HCT116 (cell line): Measurements from ENCODE around the gene ISCA1. TPM values are rescaled to one million over a fixed set of nuclear protein-coding genes. Genes with fewer than 3 reads are reported as not detected.
A peak's percentile ranks its signal among the peaks of the same experiment; 100 is the strongest.

Experiments used
- ATAC-seq: fragments of 200-7000 bp; cut with Tn5 transposase; 2 replicates; pipeline ENCODE4 v1.9.1; 2020; ENCODE audit warnings: mild to moderate bottlenecking, moderate library complexity
- BruUV-seq: library from RNA; stranded (reverse); fragments of 400-500 nt; replicated peaks from 2 replicates; lab custom pipeline; 2021; lab: Mats Ljungman, UMichigan
- CTCF ChIA-PET: fragments of 300-600 bp; sonication (Branson Sonifier 250); formaldehyde crosslinking; loops from one replicate; lab custom pipeline; 2021; ENCODE audit warnings: antibody characterized with exemption; lab: Charles Lee
- POLR2A ChIA-PET: fragments of 300-600, 350-600 bp; sonication (Branson Sonifier 250); formaldehyde crosslinking; loops from one replicate; lab custom pipeline; 2021; ENCODE audit warnings: antibody characterized with exemption; lab: Charles Lee
- RAD21 ChIA-PET, 2 experiments: fragments of 300-600 bp; sonication (Branson Sonifier 250); formaldehyde crosslinking; loops; one replicate each; lab custom pipeline; 2023; ENCODE audit warnings: low total read pairs in 2 of 2; ENCODE audit not compliant: uncharacterized antibody in 2 of 2, unreplicated experiment in 2 of 2, low non-redundant PET in 1 of 2; lab: Charles Lee
- DNase-seq: peaks from one replicate; pipeline ENCODE4 v3.0.0-alpha.2; 2010; ENCODE audit warnings: low read depth, low spot score
- H2AFZ ChIP-seq: fragments of 200-600 bp; shearing (Covaris generic), sonication (generic); 2 replicates; pipeline ENCODE4 v1.6.1; 2017; ENCODE audit warnings: low read depth, mixed run types, mixed read lengths, antibody characterized with exemption, low read length; ENCODE audit not compliant: poor library complexity, severe bottlenecking
- H3K27ac ChIP-seq: 2 replicates; pipeline ENCODE4 v1.5.1; 2012; ENCODE audit warnings: low read depth, low read length
- H3K27me3 ChIP-seq: fragments of 200-600 bp; sonication (generic); 2 replicates; pipeline ENCODE4 v1.6.1; 2016; ENCODE audit warnings: mixed run types, low read length, mixed read lengths; ENCODE audit not compliant: insufficient read depth
- H3K36me3 ChIP-seq, 2 experiments: fragments of 200-500 bp in 1 of 2; fragments of 200-600 bp in 1 of 2; sonication (Bioruptor generic) in 1 of 2; sonication (generic) in 1 of 2; 2 replicates each; pipeline versions ENCODE4 v1.5.1 to v1.6.1; 2014 to 2016; ENCODE audit warnings: low read length in 2 of 2, inconsistent platforms in 1 of 2, mixed read lengths in 1 of 2, mixed run types in 1 of 2; ENCODE audit not compliant: insufficient read depth in 2 of 2, control insufficient read depth in 1 of 2
- H3K4me1 ChIP-seq, 2 experiments: fragments of 200-600 bp in 1 of 2; sonication (generic) in 1 of 2; 2 replicates each; pipeline versions ENCODE4 v1.5.1 to v1.6.1; 2012 to 2017; ENCODE audit warnings: low read length in 2 of 2, inconsistent platforms in 1 of 2, mild to moderate bottlenecking in 1 of 2, mixed read lengths in 1 of 2, mixed run types in 1 of 2, moderate library complexity in 1 of 2; ENCODE audit not compliant: insufficient read depth in 2 of 2, control insufficient read depth in 1 of 2
- H3K4me2 ChIP-seq: fragments of 200-600 bp; sonication (generic); 2 replicates; pipeline ENCODE4 v1.6.1; 2017; ENCODE audit warnings: mixed run types, low read length, mixed read lengths
- H3K4me3 ChIP-seq, 2 experiments: fragments of 200-600 bp in 1 of 2; sonication (generic) in 1 of 2; replicated peaks in 1 of 2; 2 replicates each; pipeline ENCODE4 v1.5.1; 2011 to 2016; ENCODE audit warnings: low read length in 2 of 2, control low read depth in 1 of 2, low read depth in 1 of 2, mild to moderate bottlenecking in 1 of 2, mixed read lengths in 1 of 2, mixed run types in 1 of 2
- H3K79me2 ChIP-seq: fragments of 200-600 bp; sonication (generic); 2 replicates; pipeline ENCODE4 v1.6.1; 2017; ENCODE audit warnings: mild to moderate bottlenecking, mixed run types, low read length, moderate library complexity, mixed read lengths; ENCODE audit not compliant: insufficient read depth
- H3K9ac ChIP-seq: fragments of 200-600 bp; sonication (generic); 2 replicates; pipeline ENCODE4 v1.6.1; 2016; ENCODE audit warnings: low read length, mixed read lengths
- H3K9me2 ChIP-seq: fragments of 200-600 bp; sonication (generic), shearing (Covaris generic); 2 replicates; pipeline ENCODE4 v1.6.1; 2017; ENCODE audit warnings: mixed run types, mild to moderate bottlenecking, moderate library complexity; ENCODE audit not compliant: insufficient read depth
- H3K9me3 ChIP-seq, 2 experiments: fragments of 200-500 bp in 1 of 2; fragments of 200-600 bp in 1 of 2; sonication (Bioruptor generic) in 1 of 2; sonication (generic) in 1 of 2; 2 replicates each; pipeline ENCODE4 v1.6.1; 2014 to 2017; ENCODE audit warnings: low read length in 2 of 2, mixed read lengths in 2 of 2, inconsistent platforms in 1 of 2, low read depth in 1 of 2, mild to moderate bottlenecking in 1 of 2, mixed run types in 1 of 2, moderate library complexity in 1 of 2; ENCODE audit not compliant: control insufficient read depth in 1 of 2, insufficient read depth in 1 of 2
- H4K20me1 ChIP-seq: fragments of 200-600 bp; sonication (generic), shearing (Covaris generic); 2 replicates; pipeline ENCODE4 v1.6.1; 2017; ENCODE audit warnings: mixed run types, mild to moderate bottlenecking, moderate library complexity; ENCODE audit not compliant: insufficient read depth
- ATF3 ChIP-seq: IDR thresholded peaks from 2 replicates; pipeline ENCODE4 v1.6.1; 2012
- CEBPB ChIP-seq: IDR thresholded peaks from 2 replicates; pipeline ENCODE4 v1.6.1; 2012; ENCODE audit warnings: low read depth
- CTCF ChIP-seq, 3 experiments: fragments of 200-600 bp in 1 of 3; sonication (generic) in 1 of 3; IDR thresholded peaks in 2 of 3; conservative IDR thresholded peaks in 1 of 3; 2 replicates each; pipeline ENCODE4 v1.5.1; 2012 to 2017; ENCODE audit warnings: low read depth in 2 of 3, low read length in 2 of 3, antibody characterized with exemption in 1 of 3, borderline replicate concordance in 1 of 3, control low read depth in 1 of 3, mild to moderate bottlenecking in 1 of 3, mixed read lengths in 1 of 3, mixed run types in 1 of 3, moderate library complexity in 1 of 3; ENCODE audit not compliant: insufficient read depth in 1 of 3
- EGR1 ChIP-seq: IDR thresholded peaks from 2 replicates; pipeline ENCODE4 v1.6.1; 2012; ENCODE audit warnings: low read depth
- ELF1 ChIP-seq: IDR thresholded peaks from 2 replicates; pipeline ENCODE4 v1.6.1; 2012; ENCODE audit warnings: low read depth, borderline replicate concordance
- EZH2 ChIP-seq: fragments of 200-600 bp; sonication (generic); IDR thresholded peaks from 2 replicates; pipeline ENCODE4 v1.6.1; 2017; ENCODE audit warnings: antibody characterized with exemption, mixed run types
- EZH2phosphoT487 ChIP-seq: fragments of 200-600 bp; IDR thresholded peaks from 2 replicates; pipeline ENCODE4 v1.6.1; 2018; ENCODE audit warnings: antibody characterized with exemption, borderline replicate concordance
- FOSL1 ChIP-seq: IDR thresholded peaks from 2 replicates; pipeline ENCODE4 v1.6.1; 2012; ENCODE audit warnings: low read depth
- JUND ChIP-seq: IDR thresholded peaks from 2 replicates; pipeline ENCODE4 v1.6.1; 2012
- MAX ChIP-seq: IDR thresholded peaks from 2 replicates; pipeline ENCODE4 v1.6.1; 2012
- POLR2A ChIP-seq: IDR thresholded peaks from 2 replicates; pipeline ENCODE4 v1.7.0; 2011; ENCODE audit warnings: borderline replicate concordance; ENCODE audit not compliant: insufficient read depth, insufficient read length; ENCODE audit errors: extremely low read depth
- RAD21 ChIP-seq: IDR thresholded peaks from 2 replicates; pipeline ENCODE4 v1.6.1; 2012; ENCODE audit warnings: low read depth, mild to moderate bottlenecking
- REST ChIP-seq: IDR thresholded peaks from 2 replicates; pipeline ENCODE4 v1.6.1; 2012; ENCODE audit warnings: low read depth
- SP1 ChIP-seq: IDR thresholded peaks from 2 replicates; pipeline ENCODE4 v1.6.1; 2012; ENCODE audit warnings: low read depth
- SRF ChIP-seq: IDR thresholded peaks from 2 replicates; pipeline ENCODE4 v1.6.1; 2012; ENCODE audit warnings: low read depth
- TCF7L2 ChIP-seq: IDR thresholded peaks from 2 replicates; pipeline ENCODE4 v1.7.0; 2011; ENCODE audit warnings: borderline replicate concordance, inconsistent platforms; ENCODE audit not compliant: insufficient read depth, insufficient read length; ENCODE audit errors: extremely low read depth
- YY1 ChIP-seq: IDR thresholded peaks from 2 replicates; pipeline ENCODE4 v1.6.1; 2011; ENCODE audit warnings: low read length, low read depth, moderate library complexity, mild to moderate bottlenecking; ENCODE audit not compliant: insufficient replicate concordance; ENCODE audit errors: extremely low read depth
- ZBTB33 ChIP-seq: IDR thresholded peaks from 2 replicates; pipeline ENCODE4 v1.6.1; 2011; ENCODE audit warnings: mild to moderate bottlenecking, low read length, moderate library complexity; ENCODE audit not compliant: insufficient replicate concordance; ENCODE audit errors: extremely low read depth
- ZFX ChIP-seq: fragments of 450-650 bp; IDR thresholded peaks from 2 replicates; pipeline ENCODE4 v1.6.1; 2017
- ZNF274 ChIP-seq: fragments of 200-500 bp; sonication (Bioruptor generic); IDR thresholded peaks from 2 replicates; pipeline ENCODE4 v1.6.1; 2014; ENCODE audit warnings: mild to moderate bottlenecking, low read depth, low read length, inconsistent platforms
- intact Hi-C: fragments of 100-400 bp; cut with micrococcal nuclease; formaldehyde crosslinking; loops from 2 replicates; pipeline ENCODE4 v1.10.0; 2022
- total RNA-seq: library from RNA; stranded (reverse); gene quantifications from one replicate; pipeline ENCODE4 v1.2.1, GENCODE V29; 2021; ENCODE audit not compliant: unreplicated experiment

The ISCA1 gene
- total RNA-seq, 1 experiment from 2014 or later, result 25.7 TPM

GRCh38 chr9:86322973-86323644 is 40.8 kb upstream of the ISCA1 start:
- DNase-seq (no peak), ATAC-seq (no peak)
- POLR2A ChIA-PET, result no interaction called here
- TSS peak; percentile 22 for BruUV-seq
- Histone ChIP-seq H2AFZ (no peak overlapping the region), H3K9ac (no peak overlapping the region), H3K4me2 (no peak overlapping the region), H3K27ac (no peak overlapping the region), H3K4me1 (no peaks in the 10 kb centered on the region), H3K9me2 (no peaks in the 10 kb centered on the region), H4K20me1 (no peaks in the 10 kb centered on the region), H3K9me3 (no peaks in the 10 kb centered on the region), H3K79me2 (no peaks in the 10 kb centered on the region), H3K36me3 (peaks cover 24 to 45% of the 10 kb centered on the region in 2 experiments), H3K4me3 (no peak overlapping the region), H3K27me3 (no peaks in the 10 kb centered on the region)
- TF ChIP-seq RAD21 (no peak), EGR1 (no peak), ATF3 (no peak), REST (no peak), MAX (no peak), FOSL1 (no peak), ZFX (no peak), YY1 (no peak), POLR2A (no peak), EZH2phosphoT487 (no peak), SRF (no peak), EZH2 (no peak), SP1 (no peak), ZBTB33 (no peak), ELF1 (no peak), TCF7L2 (no peak), JUND (no peak), CEBPB (no peak), CTCF (IDR thresholded peaks at IDR 0.05 in 2 of 3, conservative IDR thresholded peaks at IDR 0.05 in 1 of 3; ENCODE audit: borderline replicate concordance in 1 of 3, insufficient read depth in 1 of 3, low read depth in 2 of 3, low read length in 2 of 3) (no peak), ZNF274 (no peak)
- CTCF ChIA-PET, result no interaction called here
- intact Hi-C loops, result no loop called here
- RAD21 ChIA-PET, result no interaction called here
